NCI-H1048 (cell line): ENCODE results near the gene TXNDC5.
"Not testable (repeated sequence)": the region's sequence is repeated elsewhere in the genome, so short reads cannot be mapped to it uniquely, and the experiment has no call there.

Experiments
- DNase-seq: peaks from one replicate; lab custom pipeline; 2025; lab: John Stamatoyannopoulos, UW

TXNDC5 gene

DNA sequence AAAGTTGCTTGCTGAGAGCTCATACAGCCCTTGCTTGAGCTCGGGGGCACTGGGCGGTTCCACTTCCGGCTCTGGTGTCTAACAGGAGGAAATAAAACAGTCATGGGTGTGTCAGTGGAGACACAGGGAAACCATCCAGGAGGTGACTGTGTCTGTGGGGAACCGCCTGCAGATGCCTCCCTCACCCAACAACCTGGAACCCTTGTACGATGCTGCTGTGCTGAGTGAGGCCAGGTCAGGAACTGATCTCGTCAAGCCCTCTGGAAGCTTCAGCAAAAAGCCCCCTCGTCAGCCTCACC is 15.5 kb downstream of the TXNDC5 start:
- no peak for DNase-seq

DNA sequence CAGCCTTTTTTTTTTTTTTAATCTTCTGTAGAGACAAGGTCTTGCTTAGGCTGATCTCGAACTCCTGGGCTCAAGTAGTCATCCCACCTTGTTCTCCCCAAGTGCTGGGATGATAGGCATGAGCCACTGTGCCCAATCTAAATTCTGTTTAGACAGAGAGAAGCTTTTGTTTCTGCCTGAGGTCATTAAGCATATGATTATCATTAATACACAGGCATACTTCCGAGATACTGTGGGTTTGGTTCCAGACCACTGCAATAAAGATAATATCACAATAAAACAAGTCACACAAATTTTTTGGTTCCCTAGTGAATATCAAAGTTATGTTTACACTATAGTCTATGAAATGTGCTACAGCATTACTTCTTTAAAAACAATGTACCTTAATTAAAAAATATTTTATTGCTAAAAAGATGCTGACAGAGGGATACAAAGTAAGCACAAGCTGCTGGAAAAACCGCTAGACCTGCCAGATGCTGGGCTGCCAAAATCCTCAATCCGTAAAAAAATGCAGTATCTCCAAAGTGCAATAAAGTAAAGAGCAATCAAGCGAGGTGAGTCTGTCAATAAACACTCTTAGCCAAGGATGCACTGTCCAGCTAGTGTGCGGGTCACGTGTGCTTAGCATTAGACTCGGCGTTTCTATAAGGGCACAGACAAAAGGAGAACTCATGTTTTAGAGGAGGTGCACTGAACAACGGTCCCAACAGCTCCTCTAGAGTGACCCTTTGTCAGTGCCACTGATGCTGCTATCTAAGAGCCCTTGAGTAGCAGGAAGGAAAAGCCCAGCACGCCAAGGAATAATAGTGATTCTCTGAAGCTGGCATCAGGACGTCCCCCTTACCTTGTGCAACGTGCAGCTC is 16.1 kb downstream of the TXNDC5 start:
- DNase-seq: no peak

DNA sequence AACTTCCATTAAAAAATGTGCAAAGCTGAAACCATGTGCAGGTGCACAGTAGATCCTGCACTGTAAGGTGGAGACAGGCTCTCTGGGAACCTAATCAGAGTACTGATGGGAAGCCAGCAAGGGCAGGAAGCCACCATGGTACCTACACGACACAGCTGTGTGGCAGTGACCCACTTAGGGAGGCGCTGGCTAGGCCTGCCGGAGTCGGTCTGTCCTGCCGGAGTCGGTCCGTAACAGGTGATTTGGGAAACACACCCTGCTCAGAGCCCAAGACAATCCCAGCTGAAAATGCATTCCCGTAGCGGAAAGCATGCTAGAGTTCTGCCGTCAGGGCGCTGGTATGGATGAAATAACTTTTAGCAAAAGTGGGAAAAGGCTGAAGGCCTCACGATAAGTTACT is 17.2 kb downstream of the TXNDC5 start:
- no peak for DNase-seq

DNA sequence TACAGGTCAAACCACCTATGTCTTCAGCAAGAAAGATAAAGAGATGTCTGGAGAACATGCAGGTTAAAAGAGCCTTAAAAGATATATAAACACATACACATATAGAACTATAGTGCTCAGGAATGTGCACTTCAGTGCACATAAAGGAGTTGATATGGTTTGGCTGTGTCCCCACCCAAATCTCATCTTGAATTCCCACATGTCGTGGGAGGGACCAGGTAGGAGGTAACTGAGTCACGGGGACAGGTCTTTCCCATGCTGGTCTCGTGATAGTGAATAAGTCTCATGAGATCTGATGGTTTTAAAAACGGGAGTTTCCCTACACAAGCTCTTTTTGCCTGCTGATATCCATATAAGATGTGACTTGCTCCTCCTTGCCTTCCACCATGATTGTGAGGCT is 18.2 kb downstream of the TXNDC5 start:
- DNase-seq: not testable (repeated sequence)

DNA sequence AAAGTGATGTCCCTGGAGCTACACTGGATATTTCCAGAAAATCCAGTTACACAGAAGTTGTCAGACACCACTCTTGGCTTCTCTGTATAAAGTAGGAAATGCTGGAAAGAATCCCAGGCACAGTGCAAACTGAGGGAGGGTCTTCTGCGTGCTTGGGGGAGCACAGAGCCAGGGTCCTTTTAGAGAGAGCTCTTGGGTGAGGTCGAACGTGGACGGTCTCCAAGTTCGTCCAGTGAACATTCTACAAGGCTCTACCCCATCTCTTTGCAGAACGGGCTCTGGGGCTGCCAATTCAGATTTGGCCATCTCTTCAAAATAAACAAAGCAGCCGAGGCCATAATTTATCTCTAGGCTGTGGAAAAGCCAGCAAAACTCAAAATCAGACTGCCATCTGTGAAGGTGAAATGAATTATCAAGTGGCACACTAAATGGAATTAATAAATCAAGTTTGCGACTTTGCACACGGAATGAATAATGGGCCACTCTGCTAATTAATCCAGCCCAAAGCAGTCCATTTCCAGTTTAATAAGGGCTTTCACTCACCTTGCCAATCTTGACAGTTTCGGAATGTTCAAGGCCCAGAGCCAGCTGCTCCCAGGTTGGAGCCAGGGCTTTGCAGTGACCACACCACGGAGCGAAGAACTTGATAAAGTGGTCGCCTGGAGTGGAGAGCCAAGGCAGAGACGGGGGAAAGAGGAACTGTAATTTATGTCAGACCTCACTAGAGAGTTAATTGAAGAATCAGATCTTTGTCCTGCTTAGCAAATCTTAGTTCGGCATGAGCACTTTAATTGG is 19.3 kb downstream of the TXNDC5 start:
- DNase-seq: no peak

DNA sequence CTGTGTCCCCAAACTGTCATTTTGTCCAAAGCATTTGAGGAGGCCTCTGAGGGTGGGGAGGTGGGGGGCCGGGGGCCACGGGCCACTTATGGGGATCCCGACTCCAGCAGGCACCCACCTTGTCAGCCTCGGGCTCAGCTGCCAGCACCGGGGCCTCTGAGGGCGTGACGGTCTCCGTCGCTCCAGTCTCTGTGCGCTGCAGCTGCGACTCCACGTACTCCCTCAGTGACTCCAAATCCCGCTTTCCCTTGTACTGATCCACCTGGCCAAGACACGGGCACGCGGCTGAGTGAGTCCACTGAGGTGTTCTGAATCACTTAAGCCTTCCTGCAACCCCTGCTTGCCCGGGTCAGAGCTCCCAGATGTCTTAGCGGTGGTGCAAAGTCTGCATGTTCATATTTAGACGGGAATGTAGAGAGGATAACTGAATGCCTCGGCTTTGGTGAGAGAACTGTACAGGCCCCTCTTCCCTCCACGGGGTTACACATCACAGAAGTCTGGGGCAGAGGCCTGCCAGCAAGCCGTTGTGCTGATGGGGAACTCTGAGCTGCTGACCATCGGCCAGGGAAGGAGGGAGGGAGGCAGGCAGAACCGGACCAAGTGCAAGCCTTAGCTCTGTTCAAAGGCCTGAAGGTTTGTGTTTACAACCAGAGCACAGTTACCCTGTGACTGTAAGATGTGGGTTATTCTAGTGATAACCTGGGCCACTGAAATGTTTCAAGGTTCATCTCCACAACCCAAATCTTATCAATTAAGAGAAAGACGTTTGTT is 21.8 kb downstream of the TXNDC5 start:
- no peak for DNase-seq

DNA sequence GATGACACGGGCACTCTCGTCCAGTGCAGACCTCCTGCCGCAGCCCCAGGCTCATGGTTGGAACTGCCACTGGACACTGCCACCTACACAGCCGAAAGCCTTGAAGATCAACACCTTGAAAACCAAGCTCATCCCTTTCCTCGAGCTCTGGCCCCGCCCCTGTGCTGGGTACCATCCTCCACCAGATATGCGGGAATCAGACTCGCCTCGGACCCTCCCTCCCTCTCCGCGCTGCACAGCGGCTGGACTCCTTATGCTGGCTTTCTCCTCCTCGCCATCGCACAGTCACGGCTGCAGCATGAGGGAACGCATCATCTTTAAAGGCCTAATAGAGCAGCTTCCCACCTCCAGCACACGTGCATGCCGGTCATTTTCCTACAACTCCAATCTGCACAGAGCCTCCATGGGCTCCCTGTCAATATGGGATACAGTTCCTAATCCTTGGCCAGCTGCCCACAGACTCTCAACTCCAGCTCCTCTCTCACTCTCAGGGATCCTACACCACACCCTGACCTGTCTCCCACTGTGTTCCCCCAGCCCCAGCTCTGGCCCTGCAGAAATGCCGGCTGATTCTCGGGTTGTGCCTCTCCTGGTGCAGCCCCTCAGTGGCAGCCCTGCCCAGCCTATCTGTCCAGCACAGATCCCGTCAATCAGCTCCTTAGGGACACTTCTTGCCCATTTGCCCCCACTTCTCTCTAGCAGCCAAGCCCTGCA is 23.2 kb downstream of the TXNDC5 start:
- no peak for DNase-seq

DNA sequence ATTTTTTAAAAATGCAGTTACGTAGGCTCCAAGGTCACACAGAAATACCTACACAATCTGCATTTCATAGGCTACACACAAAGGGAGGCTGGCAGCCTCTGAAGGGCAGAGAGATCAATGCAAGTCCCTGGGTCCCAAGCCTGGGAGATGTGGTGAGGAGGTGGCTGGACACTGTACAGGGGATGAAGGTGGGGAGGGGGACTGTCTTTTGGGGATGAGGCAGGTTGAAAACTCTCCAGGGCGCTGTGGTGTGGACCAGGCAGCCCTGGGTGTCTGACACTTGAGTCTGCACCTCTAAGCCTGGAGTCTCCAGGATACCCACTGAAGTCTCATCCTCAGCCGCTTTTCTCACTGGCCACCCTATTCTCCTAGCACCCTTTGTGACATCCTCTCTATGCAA is 24.5 kb downstream of the TXNDC5 start:
- no peak for DNase-seq

DNA sequence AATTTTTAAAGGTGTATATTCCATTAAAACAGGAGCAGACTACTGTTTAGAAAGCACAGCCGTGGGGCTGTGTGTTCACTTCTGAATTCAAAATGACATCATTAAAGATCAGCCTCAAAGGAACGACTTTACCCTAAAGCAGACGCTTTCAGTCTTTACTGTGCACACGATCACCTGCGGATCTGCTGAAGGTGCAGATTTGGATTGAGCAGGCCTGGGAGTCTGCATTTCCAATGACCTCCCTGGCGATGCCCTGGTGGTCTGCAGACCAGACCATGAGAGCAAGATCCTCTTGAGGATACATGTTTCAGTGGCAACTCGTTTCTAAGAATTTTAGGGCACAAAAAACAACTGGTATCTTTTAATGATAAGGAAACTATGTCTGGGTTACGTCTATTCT is 27.2 kb downstream of the TXNDC5 start:
- DNase-seq: no peak

DNA sequence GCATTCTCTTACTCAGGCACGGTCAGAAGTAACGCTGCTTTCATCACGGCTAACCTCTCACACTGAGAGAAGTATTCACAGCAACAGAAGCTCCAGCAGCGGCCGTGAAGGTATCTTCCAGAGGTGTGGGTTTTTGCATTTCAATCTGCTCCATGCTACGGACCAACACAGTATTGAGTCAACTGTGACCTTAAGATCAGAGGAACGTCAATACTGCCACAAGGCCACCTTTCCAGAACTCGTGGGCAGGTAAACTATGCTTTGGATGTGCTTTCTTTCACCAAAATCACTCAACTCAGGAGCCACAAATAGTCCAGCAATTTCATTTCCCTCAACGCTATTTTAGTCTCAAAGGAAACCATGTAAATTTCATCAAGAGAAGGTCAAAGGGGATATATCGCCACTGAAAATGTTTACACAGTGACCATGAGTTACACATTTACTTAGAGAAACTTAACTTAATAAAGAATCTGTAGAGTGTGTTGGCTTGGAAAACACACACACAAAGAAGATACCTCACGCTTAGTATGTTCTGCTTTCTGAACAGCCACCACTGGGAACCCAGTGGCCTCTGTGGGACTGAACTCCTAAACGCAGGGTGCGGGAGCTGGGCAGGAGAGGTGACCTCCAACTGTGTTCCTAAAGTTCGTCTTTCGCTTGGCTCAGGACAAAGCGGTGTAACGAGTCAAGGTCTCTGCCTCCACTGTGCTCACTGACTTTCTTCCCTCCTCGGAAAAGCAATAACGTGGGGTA is 27.9 kb downstream of the TXNDC5 start:
- no peak for DNase-seq

DNA sequence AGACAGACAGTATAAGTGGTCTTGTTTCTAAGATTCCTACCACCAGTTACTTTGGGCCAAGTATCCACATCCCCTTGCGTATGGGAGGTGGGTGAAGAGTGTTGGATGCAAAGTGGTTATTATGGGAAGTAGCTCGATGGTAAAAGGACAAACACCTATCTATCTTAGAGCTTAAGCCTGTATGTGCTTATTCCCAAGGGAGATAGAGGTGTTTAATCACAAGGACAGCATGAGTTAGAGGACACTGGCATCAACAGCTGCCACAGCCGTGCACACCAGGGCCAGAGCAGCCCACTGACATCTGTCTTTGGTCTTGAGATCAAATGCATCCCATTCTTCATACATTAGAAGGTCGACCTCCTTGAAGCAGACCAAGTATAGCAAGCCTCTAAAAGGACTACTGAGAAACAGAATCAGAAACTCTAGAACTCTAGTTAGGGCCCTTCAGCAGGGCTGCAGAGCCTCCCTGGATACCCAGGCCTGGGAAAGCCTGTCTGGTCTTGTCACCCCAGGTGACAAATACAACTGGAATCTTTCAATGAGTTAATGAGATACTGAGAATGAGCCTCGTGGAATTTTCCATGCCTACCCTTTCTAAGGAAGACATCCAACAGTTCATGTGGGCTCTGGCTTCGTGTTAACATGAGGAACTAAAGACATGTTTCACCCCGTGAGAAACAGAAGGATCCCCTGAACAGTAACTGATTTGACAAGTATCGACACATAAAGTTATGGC is 28.7 kb downstream of the TXNDC5 start:
- no peak for DNase-seq

DNA sequence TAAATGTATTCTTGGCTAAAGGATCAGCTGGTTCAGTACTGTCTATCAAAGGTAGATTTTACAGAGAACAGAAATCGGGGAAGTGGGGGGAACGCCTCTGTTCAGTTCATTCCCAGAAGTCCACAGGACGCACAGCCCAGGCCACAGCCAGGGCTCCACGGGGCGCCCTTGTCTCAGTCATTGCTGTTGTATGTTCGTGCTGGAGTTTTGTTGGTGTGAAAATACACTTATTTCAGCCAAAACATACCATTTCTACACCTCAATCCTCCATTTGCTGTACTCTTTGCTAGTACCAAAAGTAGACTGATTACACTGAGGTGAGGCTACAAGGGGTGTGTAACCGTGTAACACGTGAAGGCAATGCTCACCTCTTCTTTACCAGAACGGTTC is 29.9 kb downstream of the TXNDC5 start:
- DNase-seq: no peak

DNA sequence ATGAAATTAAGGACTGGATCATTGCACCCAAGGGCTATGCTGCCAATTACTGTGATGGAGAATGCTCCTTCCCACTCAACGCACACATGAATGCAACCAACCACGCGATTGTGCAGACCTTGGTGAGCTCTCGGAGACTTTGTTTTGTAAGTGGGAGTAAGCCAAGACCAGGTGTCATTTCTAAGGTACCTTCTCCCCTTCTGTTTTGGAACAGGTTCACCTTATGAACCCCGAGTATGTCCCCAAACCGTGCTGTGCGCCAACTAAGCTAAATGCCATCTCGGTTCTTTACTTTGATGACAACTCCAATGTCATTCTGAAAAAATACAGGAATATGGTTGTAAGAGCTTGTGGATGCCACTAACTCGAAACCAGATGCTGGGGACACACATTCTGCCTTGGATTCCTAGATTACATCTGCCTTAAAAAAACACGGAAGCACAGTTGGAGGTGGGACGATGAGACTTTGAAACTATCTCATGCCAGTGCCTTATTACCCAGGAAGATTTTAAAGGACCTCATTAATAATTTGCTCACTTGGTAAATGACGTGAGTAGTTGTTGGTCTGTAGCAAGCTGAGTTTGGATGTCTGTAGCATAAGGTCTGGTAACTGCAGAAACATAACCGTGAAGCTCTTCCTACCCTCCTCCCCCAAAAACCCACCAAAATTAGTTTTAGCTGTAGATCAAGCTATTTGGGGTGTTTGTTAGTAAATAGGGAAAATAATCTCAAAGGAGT is 30.4 kb downstream of the TXNDC5 start:
- no peak for DNase-seq

DNA sequence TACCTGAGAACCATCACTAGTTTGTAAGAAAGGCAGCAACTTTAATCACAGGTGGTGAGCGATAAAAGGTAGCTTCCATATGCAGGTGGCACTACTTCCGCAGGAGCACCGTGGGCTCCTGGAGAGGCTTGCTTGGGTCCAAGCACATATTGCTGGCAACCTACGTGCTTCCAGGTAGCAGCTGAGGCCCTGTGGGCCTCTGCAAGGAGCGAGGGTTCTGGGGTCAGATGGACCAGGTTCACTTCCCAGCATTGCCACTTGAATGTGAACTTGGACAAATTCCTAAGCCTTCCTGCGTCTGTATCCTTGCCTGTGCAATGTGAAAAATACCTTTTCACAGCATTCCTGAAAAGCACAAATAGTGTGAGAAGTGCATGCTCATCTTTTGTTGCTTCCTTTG is 31.0 kb downstream of the TXNDC5 start:
- no peak for DNase-seq

DNA sequence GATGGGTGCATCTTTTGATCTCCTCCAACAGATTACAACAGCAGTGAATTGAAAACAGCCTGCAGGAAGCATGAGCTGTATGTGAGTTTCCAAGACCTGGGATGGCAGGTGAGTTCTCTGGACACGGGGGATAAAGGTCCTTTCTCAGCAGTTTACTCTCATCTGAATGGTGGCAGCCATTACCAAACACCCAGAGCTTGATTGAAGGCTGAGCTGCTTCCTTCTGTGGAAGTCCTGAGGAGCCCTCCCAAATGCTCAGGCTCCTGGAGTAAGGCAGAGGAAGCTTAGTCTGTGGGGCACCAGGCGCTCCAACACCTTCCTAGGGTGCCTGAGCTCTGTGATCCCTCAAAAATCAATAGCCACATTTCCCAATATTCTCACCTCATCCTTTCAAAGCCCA is 31.5 kb downstream of the TXNDC5 start:
- DNase-seq: no peak

DNA sequence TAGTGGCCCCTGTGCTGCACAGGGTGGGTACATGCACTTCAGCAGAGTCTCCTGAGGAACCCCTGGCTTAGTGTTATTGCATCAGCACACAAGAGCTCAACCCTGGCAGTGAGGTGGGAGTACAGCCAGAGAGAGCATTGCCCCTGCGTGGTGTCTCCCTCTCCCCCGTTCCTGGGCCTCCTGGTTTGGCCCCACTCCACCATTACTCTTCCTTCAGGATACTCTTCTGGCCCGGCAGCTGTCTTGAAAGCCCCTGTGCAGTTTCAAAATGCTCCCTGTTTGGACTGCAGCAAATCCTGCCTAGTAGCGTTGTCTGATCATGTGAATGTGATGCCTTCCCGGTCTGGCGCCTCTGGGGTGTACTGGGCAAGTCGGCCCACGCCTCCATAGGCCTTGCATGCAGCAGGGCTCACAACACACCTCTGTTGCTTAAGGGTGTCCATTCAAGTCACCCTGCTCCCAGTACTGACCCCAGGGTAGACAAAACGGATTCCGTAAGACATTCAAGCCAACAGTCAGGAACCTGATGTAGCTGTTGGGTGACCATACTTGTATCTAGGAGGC is 32.1 kb downstream of the TXNDC5 start:
- no peak for DNase-seq

DNA sequence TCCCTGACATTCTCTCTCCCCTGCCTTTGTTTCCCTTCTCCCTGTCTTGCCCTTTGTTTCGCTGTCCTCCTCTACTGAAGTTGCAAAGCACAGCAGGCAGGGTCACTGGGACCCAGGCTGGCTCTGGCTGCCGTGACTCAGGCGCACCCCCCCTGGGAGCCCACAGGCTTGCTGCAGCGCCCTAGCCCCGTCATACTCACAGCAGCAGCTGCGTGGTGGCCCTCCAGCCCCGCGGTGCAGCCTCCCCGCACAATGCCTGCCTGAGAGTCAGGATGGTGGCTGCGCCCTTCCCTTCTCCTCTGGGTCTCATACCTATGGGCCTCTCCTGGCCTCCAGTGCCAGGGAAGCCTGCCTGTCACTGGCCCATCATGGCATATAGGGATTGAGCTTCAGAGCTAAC is 41.7 kb downstream of the TXNDC5 start:
- DNase-seq: no peak

DNA sequence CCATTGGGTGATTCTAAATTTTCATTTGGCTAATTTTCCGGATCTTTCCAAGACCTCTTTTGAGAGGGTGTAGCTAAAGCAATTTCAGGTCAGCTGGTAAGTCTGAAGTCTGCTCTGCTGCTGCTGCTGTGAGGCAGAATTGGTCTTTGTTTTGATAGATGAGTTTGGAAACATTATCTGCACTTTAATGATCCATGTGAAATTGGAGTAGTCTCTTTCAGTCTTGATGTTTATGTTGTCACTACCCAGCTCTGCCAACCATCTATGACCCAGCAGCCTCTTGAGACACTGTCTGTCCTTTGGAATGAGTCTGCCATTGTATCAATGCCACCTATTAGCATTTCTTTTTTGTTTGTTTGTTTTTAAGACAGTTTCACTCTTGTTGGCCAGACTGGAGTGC is 44.1 kb downstream of the TXNDC5 start:
- no peak for DNase-seq

DNA sequence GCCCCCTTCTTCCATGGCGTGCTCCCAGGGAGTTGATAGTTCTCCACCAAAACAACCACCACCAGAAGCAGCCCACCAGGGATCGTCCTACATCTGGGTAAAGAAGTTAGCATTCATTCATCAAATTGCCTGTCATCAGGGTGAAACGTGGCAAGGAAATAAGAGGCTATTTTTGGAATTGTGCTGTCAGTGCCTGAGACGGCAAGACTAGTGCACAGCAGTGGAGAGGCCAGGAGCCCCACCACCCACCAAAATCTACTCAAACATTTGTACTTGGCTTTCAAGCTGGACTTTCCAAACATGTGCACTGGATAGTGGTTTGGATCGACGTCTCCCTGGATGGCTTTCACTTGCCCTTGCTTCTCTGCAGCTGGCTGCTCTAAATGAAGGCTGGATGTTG is 44.8 kb downstream of the TXNDC5 start:
- DNase-seq: no peak

DNA sequence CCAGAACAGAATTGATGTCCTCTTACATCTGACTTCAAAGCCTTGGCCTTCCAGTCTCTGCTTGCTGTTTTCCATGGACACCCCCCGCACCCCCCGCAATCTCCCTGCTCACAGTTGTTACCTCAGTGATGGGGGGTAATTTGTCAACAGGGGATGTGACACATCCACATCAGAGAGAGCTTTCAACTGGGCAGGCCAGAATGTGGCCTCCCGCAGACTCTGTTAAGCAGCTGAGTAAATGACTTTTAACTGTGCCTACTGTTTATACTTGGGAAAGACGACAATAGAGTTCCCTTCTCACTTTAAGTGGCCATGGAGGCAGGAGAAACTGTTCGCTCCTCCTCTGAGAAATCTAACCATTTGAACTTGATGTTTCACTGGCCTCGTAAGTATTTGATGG is 51.0 kb downstream of the TXNDC5 start:
- DNase-seq: no peak
